Mesothelial cell of epicardium (in vitro differentiated cells): ENCODE data around the gene LMF1. TPM values are rescaled to one million over a fixed set of nuclear protein-coding genes. Genes with fewer than 3 reads are reported as not detected.

Experiments used
- DNase-seq, 2 experiments: peaks; one replicate each; pipeline ENCODE4 v3.0.0; 2021; ENCODE audit warnings: low spot score in 2 of 2; ENCODE audit not compliant: unreplicated experiment in 2 of 2
- H3K27ac Mint-ChIP-seq: 2 replicates; pipeline ENCODE4 v1.8.0; 2021; ENCODE audit warnings: mixed read lengths
- H3K27me3 Mint-ChIP-seq: 2 replicates; pipeline ENCODE4 v1.8.0; 2021; ENCODE audit warnings: low read depth, mixed read lengths
- H3K36me3 Mint-ChIP-seq: 2 replicates; pipeline ENCODE4 v1.8.0; 2021; ENCODE audit warnings: mixed read lengths
- H3K4me1 Mint-ChIP-seq: 2 replicates; pipeline ENCODE4 v1.8.0; 2021; ENCODE audit warnings: mixed read lengths
- H3K4me3 Mint-ChIP-seq: 2 replicates; pipeline ENCODE4 v1.8.0; 2021; ENCODE audit warnings: mild to moderate bottlenecking, moderate library complexity, mixed read lengths
- H3K9me3 Mint-ChIP-seq: 2 replicates; pipeline ENCODE4 v1.8.0; 2021; ENCODE audit warnings: mixed read lengths
- CTCF ChIP-seq: fragments of 200-600 bp; sonication (generic); IDR thresholded peaks from one replicate; pipeline ENCODE4 v1.5.0; 2021; ENCODE audit warnings: antibody characterized with exemption; ENCODE audit not compliant: unreplicated experiment
- total RNA-seq: library from RNA; stranded (reverse); gene quantifications from 3 replicates; pipeline ENCODE4 v1.2.1, GENCODE V29; 2021

The LMF1 gene
- total RNA-seq, 1 donor from 2014 or later, result 37.4 TPM

GRCh38 chr16:818132-818531 is 152.7 kb downstream of the LMF1 start:
- Mint-ChIP-seq H3K36me3 (no peaks in the 10 kb centered on the region), H3K27ac (no peak overlapping the region)
- no peak for TF ChIP-seq CTCF

DNA sequence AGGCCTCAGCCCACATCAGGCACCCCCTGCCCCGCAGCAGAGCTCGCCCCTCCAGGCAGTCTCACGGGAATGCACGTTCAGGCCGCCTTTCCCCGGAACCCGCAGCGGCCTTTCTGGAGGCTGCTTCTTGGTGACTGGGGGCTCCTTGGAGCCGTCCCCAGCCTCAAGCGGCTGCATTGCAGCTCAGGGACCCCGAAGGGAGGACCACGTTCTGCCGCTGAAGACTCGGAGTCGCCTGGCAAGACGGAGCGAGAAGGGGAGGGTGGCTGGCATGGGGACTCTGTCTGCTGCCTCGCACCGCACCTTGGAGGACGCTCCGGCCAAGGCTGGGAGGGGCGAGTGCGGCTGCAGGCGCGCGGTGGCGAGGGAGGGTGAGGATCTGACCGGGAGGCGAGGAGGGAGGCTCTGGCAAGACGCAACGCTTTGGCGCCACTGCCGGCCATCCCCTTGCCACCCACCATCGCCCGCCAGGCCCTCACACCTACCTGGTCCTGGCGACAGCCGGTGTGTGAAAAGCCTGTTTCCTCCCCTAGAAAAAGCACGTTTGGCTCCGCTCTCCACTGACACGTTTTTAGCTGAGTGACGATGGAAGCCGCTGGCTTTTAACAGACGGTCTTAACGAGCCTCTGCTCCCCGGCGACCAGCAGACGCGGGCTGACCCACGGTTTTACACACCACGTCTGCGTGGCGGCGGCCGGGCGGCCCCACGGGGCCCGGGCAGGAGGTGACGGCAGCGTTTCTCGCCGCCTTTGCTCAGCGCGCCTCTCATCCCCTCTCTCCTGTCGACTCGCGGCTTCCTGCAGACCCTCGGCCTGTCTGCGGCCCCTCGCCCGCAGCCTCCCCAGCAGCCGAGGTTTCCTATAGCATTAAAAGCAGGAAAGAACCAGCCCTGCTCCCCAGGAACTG is 153.5 kb downstream of the LMF1 start:
- no peaks in the 10 kb centered on the region for H3K9me3 Mint-ChIP-seq
- peaks cover 30% of the 10 kb centered on the region for H3K27me3 Mint-ChIP-seq
- peaks cover 3% of the 10 kb centered on the region for H3K4me1 Mint-ChIP-seq
- H3K27ac Mint-ChIP-seq, result no peak overlapping the region
- H3K4me3 Mint-ChIP-seq, result no peak overlapping the region
- no peak for DNase-seq
- peaks cover 3% of the 10 kb centered on the region for H3K36me3 Mint-ChIP-seq
- no peak for TF ChIP-seq CTCF

More at GRCh38 chr16:818132-818531, 152.7 kb downstream of the LMF1 start:
- no peak for DNase-seq
- Mint-ChIP-seq H3K9me3 (no peaks in the 10 kb centered on the region), H3K4me1 (peaks cover 3% of the 10 kb centered on the region), H3K4me3 (no peak overlapping the region), H3K27me3 (peaks cover 24% of the 10 kb centered on the region)

GRCh38 chr16:815861-816260 is 154.9 kb downstream of the LMF1 start:
- H3K27ac Mint-ChIP-seq, result no peak overlapping the region
- H3K36me3 Mint-ChIP-seq, result peaks cover 3% of the 10 kb centered on the region
- no peak for TF ChIP-seq CTCF
- no peak overlapping the region for H3K4me3 Mint-ChIP-seq
- H3K4me1 Mint-ChIP-seq, result peaks cover 3% of the 10 kb centered on the region
- DNase-seq, result no peak
- H3K27me3 Mint-ChIP-seq, result peaks cover 35% of the 10 kb centered on the region
- H3K9me3 Mint-ChIP-seq, result no peaks in the 10 kb centered on the region

- Mint-ChIP-seq H3K27ac (no peak overlapping the region), H3K9me3 (no peaks in the 10 kb centered on the region), H3K4me3 (no peak overlapping the region), H3K27me3 (peaks cover 41% of the 10 kb centered on the region), H3K36me3 (peaks cover 3% of the 10 kb centered on the region), H3K4me1 (peaks cover 3% of the 10 kb centered on the region)
- DNase-seq, result no peak
- no peak for TF ChIP-seq CTCF
Measured at GRCh38 chr16:814974-815373, 155.8 kb downstream of the LMF1 start.

DNA sequence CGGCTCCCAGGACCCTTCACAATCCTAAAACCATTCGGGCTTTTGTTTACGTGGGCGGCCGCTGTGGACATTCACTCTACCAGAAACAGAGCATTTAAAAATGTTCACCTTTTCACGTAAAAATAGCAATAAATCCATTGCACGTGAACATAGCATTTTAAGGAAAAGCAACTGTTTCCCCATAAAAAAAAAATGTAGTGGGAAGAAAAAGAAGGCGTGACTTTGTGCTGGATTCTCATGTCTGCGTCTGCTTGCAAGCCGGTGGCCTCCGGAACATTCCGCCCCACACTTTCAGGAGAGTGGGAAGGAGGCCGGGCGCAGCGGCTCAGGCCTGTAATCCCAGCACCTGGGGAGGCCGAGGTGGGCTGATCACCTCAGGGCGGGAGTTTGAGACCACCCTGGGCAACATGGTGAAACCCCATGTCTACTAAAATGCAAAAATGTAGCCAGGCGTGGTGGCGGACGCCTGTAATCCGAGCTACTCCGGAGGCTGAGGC is 156.8 kb downstream of the LMF1 start:
- no peaks in the 10 kb centered on the region for H3K9me3 Mint-ChIP-seq
- TF ChIP-seq CTCF, result peak; percentile 11
- peaks cover 3% of the 10 kb centered on the region for H3K36me3 Mint-ChIP-seq
- H3K4me3 Mint-ChIP-seq, result peak overlapping the region; percentile 6
- H3K27ac Mint-ChIP-seq, result no peak overlapping the region
- DNase-seq, result no peak
- peaks cover 46% of the 10 kb centered on the region for H3K27me3 Mint-ChIP-seq
- H3K4me1 Mint-ChIP-seq, result peaks cover 3% of the 10 kb centered on the region
